SK-N-DZ (cell line): ENCODE results near the gene RPF1. TPM values are rescaled to one million over a fixed set of nuclear protein-coding genes. Genes with fewer than 3 reads are reported as not detected.
"Not testable (repeated sequence)": the region's sequence is repeated elsewhere in the genome, so short reads cannot be mapped to it uniquely, and the experiment has no call there.

ENCODE experiments used
- DNase-seq: peaks from one replicate; pipeline ENCODE4 v3.0.0-alpha.2; 2015; ENCODE audit warnings: low spot score
- polyA plus RNA-seq, 2 experiments: library from polyadenylated mRNA; depleted of rRNA; stranded (reverse); fragments of >200 nt; gene quantifications; 2 replicates each; pipeline ENCODE4 v1.2.3, GENCODE V29; 2014

Gene RPF1
- polyA plus RNA-seq (2014; cell fraction: cytosol; rRNA removed), result 48.5 and 53.9 TPM in 2 replicates
- 37.3 and 39.6 TPM in 2 replicates for polyA plus RNA-seq (2014; cell fraction: nucleus; rRNA removed)

- peak; percentile 87 for DNase-seq
Measured at GRCh38 chr1:84478876-84479868, at the start of gene RPF1. Gene RPF1 (plus strand): TSS chr1:84479266. CDS start chr1:84479282, 16 bp downstream.

- DNase-seq, result no peak
Measured at GRCh38 chr1:84430546-84430945, 48.5 kb upstream of the RPF1 start.

GRCh38 chr1:84433258-84434080 lies 45.6 kb upstream of the RPF1 start:
- DNase-seq, result peak; percentile 70

GRCh38 chr1:84434081-84434769 lies 44.8 kb upstream of the RPF1 start:
- no peak for DNase-seq

- no peak for DNase-seq
Measured at GRCh38 chr1:84434801-84435549, 44.1 kb upstream of the RPF1 start.

GRCh38 chr1:84436876-84437655 lies 42.0 kb upstream of the RPF1 start:
- no peak for DNase-seq

GRCh38 chr1:84442256-84442655 lies 36.8 kb upstream of the RPF1 start:
- peak; percentile 10 for DNase-seq

GRCh38 chr1:84442747-84443646 lies 36.1 kb upstream of the RPF1 start:
- DNase-seq, result not testable (repeated sequence)

GRCh38 chr1:84448704-84449103 lies 30.4 kb upstream of the RPF1 start:
- not testable (repeated sequence) for DNase-seq

GRCh38 chr1:84450910-84451309 lies 28.2 kb upstream of the RPF1 start:
- no peak for DNase-seq

GRCh38 chr1:84452436-84452835 lies 26.6 kb upstream of the RPF1 start:
- DNase-seq, result no peak

GRCh38 chr1:84462118-84462517 lies 16.9 kb upstream of the RPF1 start:
- DNase-seq, result no peak

- DNase-seq, result no peak
Measured at GRCh38 chr1:84467298-84467697, 11.8 kb upstream of the RPF1 start.

- no peak for DNase-seq
Measured at GRCh38 chr1:84476225-84476624, 2.8 kb upstream of the RPF1 start.

- DNase-seq, result no peak
Measured at GRCh38 chr1:84479998-84480397, 932 bp downstream of the RPF1 start.

GRCh38 chr1:84480650-84481049 lies 1.6 kb downstream of the RPF1 start:
- no peak for DNase-seq

- DNase-seq, result no peak
Measured at GRCh38 chr1:84481317-84481716, 2.3 kb downstream of the RPF1 start.

- no peak for DNase-seq
Measured at GRCh38 chr1:84488107-84488506, 9.0 kb downstream of the RPF1 start.

GRCh38 chr1:84489766-84490165 lies 10.7 kb downstream of the RPF1 start:
- DNase-seq, result no peak
